GM18951 (cell line): ENCODE results near the gene CRHR1.

Source experiments
- POLR2A ChIP-seq: IDR thresholded peaks from 4 replicates; pipeline ENCODE4 v1.6.1; 2011; ENCODE audit warnings: mild to moderate bottlenecking; ENCODE audit not compliant: insufficient read length, insufficient read depth; ENCODE audit errors: extremely low read depth
- in situ Hi-C: fragments of 300-500 bp; cut with MboI; formaldehyde crosslinking; loops from one replicate; pipeline ENCODE4 v1.12.0; 2022; ENCODE audit warnings: low sequenced_read_pairs, mixed read lengths, inconsistent platforms; ENCODE audit not compliant: unreplicated experiment

The CRHR1 gene

GRCh38 chr17:45770632-45771270, 13.4 kb upstream of the CRHR1 start:
- in situ Hi-C loops, result no loop called here

GRCh38 chr17:45771271-45771959, 12.7 kb upstream of the CRHR1 start:
- in situ Hi-C loops, result no loop called here
- TF ChIP-seq POLR2A, result no peak

More at GRCh38 chr17:45770632-45771270, 13.4 kb upstream of the CRHR1 start:
- TF ChIP-seq POLR2A, result no peak

- TF ChIP-seq POLR2A, result no peak
- in situ Hi-C loops, result no loop called here
Measured at GRCh38 chr17:45775148-45775547, 9.0 kb upstream of the CRHR1 start.

- TF ChIP-seq POLR2A, result no peak
- in situ Hi-C loops, result no loop called here
Measured at GRCh38 chr17:45775576-45776011, 8.5 kb upstream of the CRHR1 start.

- TF ChIP-seq POLR2A, result no peak
- in situ Hi-C loops, result no loop called here
Measured at GRCh38 chr17:45776896-45777295, 7.2 kb upstream of the CRHR1 start.

GRCh38 chr17:45777388-45777787, 6.7 kb upstream of the CRHR1 start:
- in situ Hi-C loops, result no loop called here
- TF ChIP-seq POLR2A, result no peak

GRCh38 chr17:45780921-45781320, 3.2 kb upstream of the CRHR1 start:
- in situ Hi-C loops, result no loop called here

GRCh38 chr17:45782889-45783592, 1.1 kb upstream of the CRHR1 start:
- no peak for TF ChIP-seq POLR2A
- in situ Hi-C loops, result no loop called here

More at GRCh38 chr17:45780921-45781320, 3.2 kb upstream of the CRHR1 start:
- TF ChIP-seq POLR2A, result no peak

- in situ Hi-C loops, result no loop called here
Measured at GRCh38 chr17:45783593-45784292, 377 bp upstream of the CRHR1 start.

GRCh38 chr17:45784741-45785479, 790 bp downstream of the CRHR1 start:
- in situ Hi-C loops, result no loop called here
- TF ChIP-seq POLR2A, result no peak

More at GRCh38 chr17:45783593-45784292, 377 bp upstream of the CRHR1 start:
- TF ChIP-seq POLR2A, result no peak

GRCh38 chr17:45785480-45786193, 1.5 kb downstream of the CRHR1 start:
- in situ Hi-C loops, result no loop called here
- no peak for TF ChIP-seq POLR2A

GRCh38 chr17:45786349-45786748, 2.2 kb downstream of the CRHR1 start:
- in situ Hi-C loops, result no loop called here
- no peak for TF ChIP-seq POLR2A
